GM18909 (cell line): ENCODE data around the gene CACNA1H.

ENCODE experiments used
- ATAC-seq: cut with Tn5 transposase; IDR thresholded peaks from one replicate; pipeline ENCODE4 v1.9.1; 2021; ENCODE audit warnings: mild to moderate bottlenecking; ENCODE audit not compliant: unreplicated experiment, poor library complexity

Gene CACNA1H

GRCh38 chr16:1140582-1141162 is 12.2 kb upstream of the CACNA1H start:
- no peak for ATAC-seq

- no peak for ATAC-seq
Observed at GRCh38 chr16:1141191-1141590, 11.7 kb upstream of the CACNA1H start.

DNA sequence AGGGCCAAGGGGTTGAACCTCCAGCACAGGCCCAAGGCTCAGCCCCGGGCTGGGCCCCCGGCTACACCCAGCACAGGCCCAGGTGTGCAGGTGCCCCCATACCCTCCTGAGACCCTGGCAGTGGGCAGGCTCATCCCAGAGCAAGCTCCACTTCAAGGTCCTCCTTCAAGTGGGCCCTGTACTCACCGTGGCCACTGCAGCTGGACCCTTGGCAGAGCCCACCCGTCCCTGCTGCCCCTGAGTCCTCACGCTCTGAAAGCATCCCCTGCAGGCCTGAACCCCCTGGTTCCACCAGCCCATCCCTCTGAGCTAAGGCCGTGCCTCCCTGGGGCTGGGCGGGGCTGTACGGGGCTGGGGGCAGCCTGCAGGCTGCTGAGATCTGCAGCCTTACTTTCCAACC is 11.2 kb upstream of the CACNA1H start:
- no peak for ATAC-seq

GRCh38 chr16:1142911-1143310 is 10.0 kb upstream of the CACNA1H start:
- no peak for ATAC-seq

GRCh38 chr16:1143761-1144450 is 9.0 kb upstream of the CACNA1H start:
- no peak for ATAC-seq

DNA sequence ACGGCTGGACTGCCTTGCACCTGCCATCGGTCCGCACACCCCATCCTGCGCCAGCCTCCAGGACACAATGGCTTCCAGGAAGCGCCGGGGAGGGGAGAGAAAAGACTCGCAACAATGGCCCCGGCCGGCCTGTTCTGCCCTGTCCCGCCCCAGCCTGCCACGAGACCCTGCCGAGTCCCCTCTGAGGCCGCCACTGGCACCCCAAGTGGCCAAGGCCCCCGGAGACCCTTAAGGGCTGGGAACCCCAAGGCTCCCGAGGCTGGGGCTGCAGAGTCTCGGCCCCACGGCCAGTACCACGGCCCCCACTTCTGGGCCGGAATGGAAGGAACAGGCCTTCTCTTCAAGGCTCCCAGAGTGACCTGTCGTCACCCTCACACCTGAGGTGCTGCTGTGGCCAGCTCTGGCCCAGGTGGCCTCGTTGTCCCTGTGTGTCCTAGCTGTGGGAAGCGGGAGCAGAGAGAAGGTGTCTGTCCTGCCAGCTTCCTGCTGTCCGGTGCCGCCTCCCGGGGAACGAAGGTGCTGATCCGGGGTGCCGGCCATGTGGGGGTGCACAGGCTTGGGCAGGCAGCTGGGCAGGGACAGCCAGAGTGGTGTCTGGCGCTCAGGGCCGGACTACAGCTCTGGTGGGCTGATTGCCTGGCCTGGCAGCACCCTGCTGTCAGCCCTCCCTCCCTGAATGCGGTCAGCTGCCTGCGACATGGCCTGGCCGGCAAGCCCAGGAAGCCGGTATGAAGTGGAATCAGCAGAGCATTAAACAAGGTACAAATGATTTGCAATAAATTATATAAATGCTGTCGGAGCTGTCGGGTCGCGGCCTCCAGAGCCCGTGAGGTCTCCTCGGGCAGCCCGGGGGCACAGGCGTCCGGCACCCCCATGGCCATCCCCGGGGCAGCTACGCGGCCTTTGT is 8.2 kb upstream of the CACNA1H start:
- no peak for ATAC-seq

- ATAC-seq: no peak
Observed at GRCh38 chr16:1145383-1146100, 7.4 kb upstream of the CACNA1H start.

DNA sequence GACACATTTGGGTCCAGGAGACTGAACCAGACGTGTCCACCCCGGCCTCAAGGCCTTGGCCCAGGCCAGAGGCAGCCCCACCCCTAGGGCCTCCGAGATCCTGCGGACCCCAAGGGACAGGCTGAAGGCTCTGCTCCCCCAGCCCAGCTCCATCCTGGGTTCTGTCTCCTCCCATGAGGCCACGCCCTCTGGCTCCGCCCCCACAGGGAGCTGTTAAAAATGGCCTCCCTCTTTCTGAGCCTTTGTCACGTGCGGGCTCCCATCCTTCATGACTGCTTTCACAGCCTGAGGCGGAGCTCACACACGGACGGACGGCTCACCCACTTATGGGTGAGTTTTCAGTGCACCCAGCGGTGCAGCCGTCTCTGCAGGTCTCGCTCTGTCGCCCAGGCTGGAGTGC is 6.5 kb upstream of the CACNA1H start:
- ATAC-seq: no peak

DNA sequence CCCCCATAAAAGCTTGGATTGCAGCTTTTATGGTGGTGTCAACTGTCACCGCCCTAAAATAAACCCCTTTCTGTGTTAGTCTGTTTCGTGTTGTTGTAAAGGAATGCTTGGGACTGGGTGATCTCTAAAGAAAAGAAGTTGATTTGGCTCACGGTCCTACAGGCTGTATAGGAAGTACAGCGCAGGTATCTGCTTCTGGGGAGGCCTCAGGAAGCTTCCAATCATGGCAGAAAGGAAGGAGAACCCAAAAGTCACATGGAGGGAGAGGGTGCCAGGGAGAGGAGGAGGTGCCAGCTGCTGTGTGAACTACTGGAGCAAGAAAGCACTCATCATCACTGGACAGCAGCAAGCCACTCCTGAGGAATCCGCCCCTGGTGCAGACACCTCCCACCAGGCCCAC is 5.9 kb upstream of the CACNA1H start:
- no peak for ATAC-seq

- no peak for ATAC-seq
Observed at GRCh38 chr16:1149101-1149636, 3.7 kb upstream of the CACNA1H start.

DNA sequence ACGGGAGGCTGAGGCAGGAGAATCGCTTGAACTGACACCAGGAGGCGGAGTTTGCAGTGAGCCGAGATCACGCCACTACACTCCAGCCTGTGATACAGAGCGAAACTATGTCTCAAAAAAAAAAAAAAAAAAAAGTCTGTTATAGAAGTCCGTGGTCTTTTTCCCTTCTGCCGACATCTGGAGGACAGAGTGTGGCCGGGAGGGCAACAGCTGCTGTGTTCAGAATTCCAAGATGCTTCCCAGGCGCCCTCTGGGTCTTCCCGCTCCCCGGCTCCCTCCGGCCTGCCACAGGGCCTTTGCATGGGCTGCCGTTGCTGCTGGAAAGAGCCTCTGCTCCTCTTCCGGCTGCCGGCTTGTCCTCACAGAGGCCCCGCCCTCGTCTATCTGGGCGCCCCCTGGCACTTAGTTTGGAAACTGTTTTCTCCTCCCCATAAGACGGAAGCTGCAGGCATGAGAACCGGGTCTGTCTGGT is 2.4 kb upstream of the CACNA1H start:
- ATAC-seq: no peak

- no peak for ATAC-seq
Observed at GRCh38 chr16:1151424-1152122, 1.3 kb upstream of the CACNA1H start.

DNA sequence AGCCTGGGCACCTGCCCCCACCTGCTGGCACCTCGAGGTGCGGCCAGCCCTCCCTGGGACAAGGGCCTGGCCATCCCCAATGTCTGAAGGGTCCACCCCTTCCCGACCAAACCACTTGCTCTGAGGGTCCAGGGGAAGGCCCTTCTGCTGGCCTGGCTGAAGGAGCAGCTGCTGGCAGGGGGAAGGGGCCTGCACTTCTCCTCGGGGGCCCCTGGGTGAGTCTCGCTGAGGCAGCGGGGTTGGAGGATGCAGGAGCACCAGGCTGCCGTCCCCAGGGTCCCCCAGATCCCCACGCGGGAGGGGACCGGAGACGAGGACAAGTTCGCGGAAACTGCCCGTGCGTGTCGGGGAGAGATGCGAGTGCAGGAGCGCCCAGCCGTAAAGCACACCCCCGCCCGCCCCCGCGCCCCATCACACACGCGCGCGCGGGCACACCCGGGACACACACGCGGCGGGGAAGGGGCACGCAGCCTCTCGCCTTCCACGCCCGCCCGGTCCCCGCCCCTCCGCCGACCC is 725 bp upstream of the CACNA1H start:
- ATAC-seq: no peak

DNA sequence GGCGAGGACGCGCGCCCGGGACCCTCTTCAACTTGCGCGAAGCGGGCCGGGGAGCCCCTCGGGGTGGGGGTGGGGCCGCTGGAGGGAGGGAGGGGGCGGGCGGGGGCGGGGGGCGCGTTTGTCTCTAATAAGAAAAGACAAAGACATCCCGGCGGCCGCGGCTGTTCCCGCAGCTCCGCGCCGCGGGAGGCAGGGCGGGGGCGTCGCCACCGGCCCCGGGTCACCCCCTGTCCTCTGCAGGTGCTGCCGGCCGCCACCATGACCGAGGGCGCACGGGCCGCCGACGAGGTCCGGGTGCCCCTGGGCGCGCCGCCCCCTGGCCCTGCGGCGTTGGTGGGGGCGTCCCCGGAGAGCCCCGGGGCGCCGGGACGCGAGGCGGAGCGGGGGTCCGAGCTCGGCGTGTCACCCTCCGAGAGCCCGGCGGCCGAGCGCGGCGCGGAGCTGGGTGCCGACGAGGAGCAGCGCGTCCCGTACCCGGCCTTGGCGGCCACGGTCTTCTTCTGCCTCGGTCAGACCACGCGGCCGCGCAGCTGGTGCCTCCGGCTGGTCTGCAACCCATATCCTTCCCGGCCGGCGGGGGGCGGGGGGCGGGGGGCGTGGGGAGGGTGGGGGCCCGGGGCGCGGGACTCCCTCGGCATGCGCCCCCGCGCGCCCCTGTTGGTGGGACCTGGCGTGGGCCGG is 714 bp downstream of the CACNA1H start:
- ATAC-seq: no peak

DNA sequence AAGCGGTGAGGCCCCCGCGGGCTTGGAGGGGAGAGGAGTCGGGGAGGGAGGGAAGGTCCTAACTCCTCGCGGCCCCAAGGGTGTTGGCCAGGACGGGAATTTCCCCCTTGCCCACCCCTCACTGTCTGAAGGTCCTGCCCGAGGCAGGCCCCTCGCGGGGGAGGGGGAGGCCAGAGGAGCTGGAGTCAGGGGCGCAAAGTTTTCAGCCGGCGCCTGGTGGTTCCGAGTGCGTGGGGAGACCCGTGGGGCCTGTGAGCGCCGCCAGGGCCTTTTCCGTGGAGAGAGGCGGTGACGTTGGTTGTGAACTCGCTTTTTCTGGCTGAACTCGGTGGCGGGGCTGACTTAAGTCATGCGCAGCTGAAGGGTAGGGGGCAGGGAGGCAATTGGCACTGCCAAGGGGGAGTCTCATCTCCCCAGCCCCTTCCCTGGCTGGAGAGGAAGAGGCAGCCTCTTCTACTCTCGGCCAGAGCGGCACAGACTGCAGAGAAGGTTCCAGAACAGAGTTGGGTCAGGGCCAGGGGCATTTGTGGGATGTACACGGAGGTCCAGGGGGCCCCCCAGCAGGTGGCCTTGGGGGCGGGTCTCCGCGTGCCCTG is 1.5 kb downstream of the CACNA1H start:
- no peak for ATAC-seq

DNA sequence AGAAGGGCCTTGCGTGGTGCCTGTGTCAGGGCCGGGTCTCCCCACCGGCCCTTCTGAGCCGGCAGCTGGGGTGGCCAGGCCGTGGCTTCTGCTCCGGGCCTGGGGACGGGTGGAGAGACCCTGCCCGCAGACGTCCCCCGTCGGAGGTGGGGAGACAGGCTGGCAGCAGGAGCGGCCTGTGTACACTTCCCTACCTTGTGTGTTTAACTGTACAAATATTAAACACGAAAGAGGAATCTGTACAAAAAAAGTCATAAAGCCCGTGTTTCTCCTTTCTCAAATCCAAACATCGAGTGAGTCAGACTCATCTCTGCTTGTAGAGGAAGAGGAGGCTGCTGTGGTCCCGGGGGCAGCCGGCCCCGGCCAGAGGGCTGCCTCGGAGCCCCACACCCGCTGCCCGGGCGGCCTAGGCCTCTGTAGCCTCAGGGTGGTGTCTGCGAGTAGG is 2.0 kb downstream of the CACNA1H start:
- ATAC-seq: no peak

DNA sequence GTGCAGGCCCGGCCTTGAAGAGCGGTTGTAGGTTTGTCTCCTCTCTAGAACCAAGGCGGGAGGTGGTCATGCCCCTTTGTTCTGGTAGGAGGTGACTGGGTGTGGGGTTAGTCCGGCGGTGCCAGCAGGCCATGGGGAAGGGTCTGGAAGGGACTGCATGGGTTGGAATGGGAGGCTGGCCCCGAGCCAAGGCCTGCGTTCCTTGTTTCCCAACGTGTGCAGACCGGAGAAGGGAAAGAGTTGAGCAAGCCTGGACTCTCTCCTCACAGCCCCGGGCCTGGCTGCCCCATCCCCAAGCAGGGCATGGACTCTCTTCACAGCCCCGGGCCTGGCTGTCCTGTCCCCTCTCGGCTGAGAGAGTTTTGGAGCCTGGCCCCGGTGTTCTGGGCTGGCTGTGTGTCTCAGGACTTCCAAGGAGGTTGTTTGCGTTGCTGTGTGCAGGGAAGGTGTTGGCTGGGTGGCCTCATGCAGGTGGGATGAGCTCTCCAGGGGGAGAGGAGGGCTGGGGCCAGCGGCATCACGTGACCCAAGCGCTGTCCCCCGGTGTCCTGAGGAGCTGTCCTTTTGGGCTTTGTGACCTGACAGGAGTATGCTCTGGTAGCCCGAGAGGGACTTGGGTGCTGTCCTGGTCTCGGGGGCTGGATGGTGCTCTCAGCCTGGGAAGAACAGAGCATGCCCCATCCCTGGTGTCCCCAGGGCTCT is 2.6 kb downstream of the CACNA1H start:
- ATAC-seq: no peak
